HFF-Myc (cell line): ENCODE data around the gene DLG2.

Experiments
- DNase-seq: peaks from one replicate; pipeline ENCODE4 v3.0.0-alpha.2; 2011; ENCODE audit warnings: low read depth; ENCODE audit errors: extremely low read depth
- H3K4me3 ChIP-seq: replicated peaks from 2 replicates; pipeline ENCODE4 v1.5.1; 2011; ENCODE audit warnings: low read depth, mild to moderate bottlenecking, control low read depth, low read length
- CTCF ChIP-seq: IDR thresholded peaks from 2 replicates; pipeline ENCODE4 v1.5.1; 2012; ENCODE audit warnings: mild to moderate bottlenecking, low read depth, low read length, control low read depth; ENCODE audit errors: missing control alignments

DLG2 gene

GRCh38 chr11:83895516-83895915, 1731.6 kb downstream of the DLG2 start:
- TF ChIP-seq CTCF, result no peak
- DNase-seq, result no peak
- no peak overlapping the region for H3K4me3 ChIP-seq

- DNase-seq, result no peak
- H3K4me3 ChIP-seq, result no peak overlapping the region
- no peak for TF ChIP-seq CTCF
Observed at GRCh38 chr11:83881428-83881827, 1745.7 kb downstream of the DLG2 start.

GRCh38 chr11:83871054-83871453, 1756.1 kb downstream of the DLG2 start:
- H3K4me3 ChIP-seq, result no peak overlapping the region
- DNase-seq, result no peak
- no peak for TF ChIP-seq CTCF

- DNase-seq, result no peak
- no peak for TF ChIP-seq CTCF
Observed at GRCh38 chr11:83866655-83867054, 1760.5 kb downstream of the DLG2 start.

GRCh38 chr11:83865636-83866461, 1761.3 kb downstream of the DLG2 start:
- no peak for DNase-seq
- no peak overlapping the region for H3K4me3 ChIP-seq
- TF ChIP-seq CTCF, result no peak

More at GRCh38 chr11:83866655-83867054, 1760.5 kb downstream of the DLG2 start:
- H3K4me3 ChIP-seq, result no peak overlapping the region

- DNase-seq, result no peak
- no peak for TF ChIP-seq CTCF
- no peak overlapping the region for H3K4me3 ChIP-seq
Observed at GRCh38 chr11:83864412-83865057, 1762.6 kb downstream of the DLG2 start.
